Suppressor macrophage treated with lipopolysaccharide for 1 hour (primary cell): ENCODE results near the gene DES.

ENCODE experiments used
- DNase-seq, 3 donors: peaks; one replicate each; pipeline ENCODE4 v3.0.0-alpha.2; 2020 to 2022

DES gene

GRCh38 chr2:219422952-219423534 is 4.9 kb downstream of the DES start:
- no peak for DNase-seq

- DNase-seq = no peak
These were observed 5.6 kb downstream of the DES start for GRCh38 chr2:219423652-219424377.

DNA sequence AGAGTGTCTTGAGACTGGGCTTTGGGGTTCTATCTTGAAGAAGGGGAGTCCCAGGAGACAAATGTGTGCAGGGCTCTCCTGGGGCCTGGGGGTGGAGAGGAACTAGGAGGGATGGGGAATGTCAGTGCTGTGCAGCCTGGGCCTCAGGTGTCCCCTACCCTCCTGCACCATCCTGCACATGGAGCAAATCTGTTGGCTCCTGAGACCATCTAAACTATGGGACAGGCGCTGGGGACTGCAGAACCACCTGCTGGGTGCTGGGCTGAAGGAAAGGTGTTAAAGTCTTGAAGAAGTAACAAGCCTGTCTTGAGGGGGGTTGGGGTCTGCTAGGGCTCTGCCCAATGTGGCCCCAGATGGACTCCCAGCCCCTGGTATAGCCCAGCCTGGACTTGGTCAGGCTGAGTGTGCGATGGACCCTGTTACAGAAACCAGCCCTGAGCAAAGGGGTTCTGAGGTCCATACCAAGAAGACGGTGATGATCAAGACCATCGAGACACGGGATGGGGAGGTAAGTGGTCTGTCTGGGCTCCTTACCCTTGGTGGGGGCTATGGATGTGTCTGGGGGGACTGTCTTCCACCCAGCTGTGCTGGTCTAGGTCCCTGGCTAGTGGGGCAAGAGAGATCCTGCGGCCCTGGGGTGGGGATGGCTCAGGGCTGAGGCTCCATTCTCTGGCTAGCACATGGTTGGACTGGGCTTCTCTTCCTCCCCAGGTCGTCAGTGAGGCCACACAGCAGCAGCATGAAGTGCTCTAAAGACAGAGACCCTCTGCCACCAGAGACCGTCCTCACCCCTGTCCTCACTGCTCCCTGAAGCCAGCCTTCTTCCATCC is 7.3 kb downstream of the DES start:
- DNase-seq = no peak

GRCh38 chr2:219426068-219426443 is 7.9 kb downstream of the DES start:
- no peak for DNase-seq

DNA sequence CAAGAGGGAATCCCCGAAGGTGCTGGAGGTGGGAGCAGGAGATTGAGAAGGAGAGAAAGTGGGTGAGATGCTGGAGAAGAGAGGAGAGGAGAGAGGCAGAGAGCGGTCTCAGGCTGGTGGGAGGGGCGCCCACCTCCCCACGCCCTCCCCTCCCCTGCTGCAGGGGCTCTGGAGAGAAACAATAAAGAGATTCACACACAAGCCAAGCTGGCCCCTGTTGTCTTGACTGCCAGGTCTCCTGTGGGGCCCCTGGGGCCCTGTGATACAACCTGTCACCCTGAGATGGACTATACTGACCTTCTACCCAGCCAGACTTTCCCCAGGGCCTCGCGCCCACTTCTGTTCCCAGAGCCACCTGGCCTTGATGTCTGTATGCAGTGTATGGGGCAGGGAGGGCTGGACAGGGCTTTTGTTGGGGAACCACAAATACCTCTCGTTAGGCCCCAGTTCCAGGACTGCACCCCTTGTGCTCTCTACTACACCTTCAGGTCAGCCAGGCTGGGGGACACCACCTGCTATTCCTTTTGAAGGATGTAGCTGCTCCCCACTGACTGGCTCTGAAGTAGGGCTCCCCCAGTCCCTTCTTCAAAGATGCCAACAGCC is 8.5 kb downstream of the DES start:
- no peak for DNase-seq

- no peak for DNase-seq
These were observed 10.3 kb downstream of the DES start for GRCh38 chr2:219428469-219428868.

DNA sequence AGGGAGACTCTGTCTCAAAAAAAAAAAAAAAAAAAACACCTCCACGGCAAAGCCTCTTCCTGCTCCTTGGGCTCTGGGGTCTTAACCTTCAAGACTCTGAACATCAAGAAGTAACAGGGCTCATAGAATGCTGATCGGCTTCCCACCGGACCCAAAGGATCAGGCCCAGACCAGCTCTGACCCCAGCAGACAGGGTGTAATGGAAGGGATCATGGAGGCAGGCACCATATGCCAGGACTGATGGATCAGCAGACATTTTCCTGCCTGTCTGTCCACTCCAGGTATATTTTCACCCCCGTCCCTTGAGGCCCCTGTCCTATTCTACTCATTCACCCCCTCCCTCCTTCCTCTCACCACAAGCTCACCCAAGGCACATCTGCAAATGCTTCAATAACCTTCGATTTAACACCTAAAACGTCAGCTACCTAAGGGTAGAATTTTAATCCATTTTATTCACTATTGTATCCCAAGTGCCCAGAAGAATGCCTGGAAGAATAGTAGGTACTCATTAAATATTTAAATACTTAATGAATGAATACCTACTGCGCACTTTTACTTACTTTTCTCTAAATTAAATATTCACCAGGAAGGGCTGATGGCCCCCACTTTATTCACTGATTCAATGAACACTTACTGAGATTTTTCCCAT is 11.9 kb downstream of the DES start:
- DNase-seq = no peak

GRCh38 chr2:219430633-219431615 is 12.7 kb downstream of the DES start:
- DNase-seq = peak in 2 of 3 donors; percentile 23 to 43

DNA sequence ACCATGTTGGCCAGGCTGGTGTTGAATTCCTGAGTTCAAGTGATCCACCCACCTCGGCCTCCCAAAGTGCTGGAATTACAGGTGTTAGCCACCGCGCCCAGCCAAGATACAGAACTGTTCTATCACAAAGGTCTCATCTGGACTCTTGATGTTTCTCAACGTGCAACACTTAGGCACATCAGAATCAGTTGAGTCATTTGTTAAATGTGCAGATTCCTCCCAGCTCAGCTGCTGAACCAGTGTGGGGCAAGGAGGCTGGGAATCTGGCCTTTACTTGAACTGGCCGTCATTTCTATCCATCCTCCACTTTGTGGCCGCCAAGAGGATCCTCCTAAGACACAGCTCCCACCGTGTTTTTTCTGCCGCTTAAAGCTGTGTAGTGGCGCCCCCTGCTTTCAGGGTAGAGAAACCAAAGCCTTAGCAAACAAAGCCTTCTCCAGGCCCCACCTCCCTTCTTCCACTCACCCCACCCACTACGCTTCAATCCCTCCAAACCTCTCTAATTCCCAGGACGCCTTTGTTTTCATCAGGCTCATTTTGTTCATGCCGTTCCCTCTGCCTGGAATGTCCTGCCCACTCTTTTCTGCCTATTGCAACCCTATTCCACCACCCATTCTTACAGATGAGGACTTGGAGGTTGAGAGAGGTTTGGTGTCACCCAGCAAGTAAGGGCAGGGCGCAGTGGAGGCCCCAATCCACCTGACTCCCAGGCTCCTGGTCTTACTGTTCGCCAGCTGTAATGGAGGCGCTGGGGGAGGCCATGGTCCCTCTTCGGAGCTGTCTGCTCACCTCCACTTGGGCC is 15.7 kb downstream of the DES start:
- DNase-seq = peak; percentile 36 to 71 (median 50)

DNA sequence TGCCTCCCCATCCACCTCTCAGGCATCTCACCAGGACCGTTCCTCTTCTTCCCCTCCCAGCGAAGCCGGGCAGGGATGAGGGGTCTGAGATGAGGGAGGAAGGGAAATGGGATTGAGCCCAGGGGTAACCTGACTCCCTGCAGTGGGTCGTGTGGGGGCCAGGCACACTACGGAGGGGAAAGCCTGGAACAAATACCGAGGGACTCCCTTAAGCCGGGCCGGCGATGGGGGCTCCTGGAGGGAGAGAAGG is 16.2 kb downstream of the DES start:
- DNase-seq = no peak

- no peak for DNase-seq
These were observed 16.7 kb downstream of the DES start, which contains the start of gene SPEG for GRCh38 chr2:219434718-219435525. SPEG (plus strand) TSS chr2:219434843; CDS start chr2:219434978, 135 bp downstream.

GRCh38 chr2:219435701-219436100 is 17.5 kb downstream of the DES start:
- no peak for DNase-seq

GRCh38 chr2:219436491-219436890 is 18.3 kb downstream of the DES start:
- DNase-seq = no peak

- no peak for DNase-seq
These were observed 19.0 kb downstream of the DES start for GRCh38 chr2:219437141-219437540.

DNA sequence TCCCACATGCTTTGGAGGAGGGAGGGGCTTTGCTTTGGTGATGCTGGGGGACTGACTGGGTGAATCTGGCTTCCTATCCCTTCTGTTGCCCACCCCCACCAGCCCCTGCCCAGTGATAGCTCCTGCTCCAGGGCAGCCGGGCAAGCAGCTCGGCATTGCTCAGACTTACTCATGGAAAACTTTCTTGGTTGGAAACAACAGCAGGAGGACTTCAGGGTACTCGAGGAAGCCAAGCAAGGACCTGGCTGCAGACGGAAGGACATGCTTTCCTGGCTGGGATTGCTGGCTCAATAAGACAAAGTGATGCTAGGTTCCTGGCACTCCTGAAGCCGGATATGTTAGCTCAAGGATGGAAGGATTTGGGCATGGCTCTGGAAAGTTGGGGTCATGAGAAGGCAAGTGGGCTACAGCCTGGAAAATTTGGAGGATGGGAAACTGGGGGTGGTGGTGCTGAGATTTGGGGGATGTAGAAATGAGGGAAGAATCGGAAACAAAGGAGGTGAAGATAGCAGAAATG is 19.6 kb downstream of the DES start:
- no peak for DNase-seq

DNA sequence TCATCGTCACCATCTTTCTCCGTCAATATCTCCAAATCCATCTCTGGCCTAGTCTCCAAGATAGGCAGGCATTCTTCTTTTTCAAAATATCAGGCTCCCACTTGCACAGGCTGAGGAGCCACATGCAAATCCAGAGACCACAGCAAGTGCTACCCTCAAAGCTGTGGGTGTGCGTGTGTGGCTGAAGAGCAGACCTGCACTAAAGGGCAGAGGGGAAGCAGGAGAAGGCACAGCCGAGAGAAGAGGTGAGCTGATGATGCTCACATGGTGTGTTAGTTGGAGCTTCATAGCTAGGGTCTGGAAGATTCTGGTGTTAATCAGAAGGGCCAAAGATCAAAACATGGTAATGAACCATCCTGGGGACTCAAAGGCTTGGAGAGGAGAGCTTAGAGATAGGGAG is 20.3 kb downstream of the DES start:
- DNase-seq = no peak

- DNase-seq = no peak
These were observed 21.3 kb downstream of the DES start for GRCh38 chr2:219439506-219439905.

DNA sequence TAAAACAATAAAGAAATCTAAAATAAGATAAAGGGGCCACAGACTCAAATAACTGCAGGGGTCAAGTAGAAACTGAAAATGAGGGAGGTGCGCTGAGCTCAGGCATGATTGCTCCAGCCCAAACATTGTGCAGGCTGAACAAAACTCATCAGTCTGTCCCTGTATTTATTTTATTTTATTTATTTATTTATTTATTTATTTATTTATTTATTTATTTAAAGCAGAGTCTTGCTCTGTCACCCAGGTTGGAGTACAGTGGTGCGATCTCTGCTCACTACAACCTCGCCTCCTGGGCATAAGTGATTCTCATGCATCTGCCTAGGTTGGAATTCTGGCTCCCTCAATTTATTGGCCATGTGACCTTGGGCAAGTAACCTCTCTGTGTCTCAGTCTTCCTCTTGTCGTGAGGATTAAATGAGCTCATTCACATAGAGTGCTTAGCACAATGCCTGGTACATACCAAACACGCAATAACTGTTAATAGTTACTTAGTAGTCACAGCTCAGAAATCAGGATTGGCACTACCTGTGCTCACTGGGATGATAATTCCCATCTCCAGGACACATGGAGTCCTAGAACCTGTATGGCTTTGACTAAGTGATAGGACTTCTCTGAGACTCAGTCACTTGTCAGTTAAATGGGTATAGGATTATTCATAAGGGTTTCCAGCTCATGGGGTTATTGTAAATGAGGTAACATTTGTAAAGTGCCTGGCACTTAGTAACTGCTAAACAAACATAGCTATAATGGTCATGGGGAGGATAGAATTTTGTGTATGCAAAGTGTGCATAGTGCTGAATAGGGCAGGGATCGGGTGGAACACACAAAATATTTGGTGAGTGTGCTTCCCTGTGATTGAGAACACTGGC is 22.4 kb downstream of the DES start:
- DNase-seq = peak in 1 of 3 donors; percentile 29
